A673 (cell line): ENCODE measurements around the gene FAM43A.

Source experiments
- EZH2 ChIP-seq: fragments of 200-600 bp; sonication (generic); IDR thresholded peaks from 2 replicates; pipeline ENCODE4 v1.6.1; 2017; ENCODE audit warnings: borderline replicate concordance, low read depth, mild to moderate bottlenecking, mixed read lengths, antibody characterized with exemption, low read length; ENCODE audit not compliant: poor library complexity, severe bottlenecking
- TF ChIP-seq, protein P1 (sequence below): fragments of 300-800, 200-600 bp; sonication (generic); conservative IDR thresholded peaks from 2 replicates; pipeline ENCODE4 v1.5.1; 2017; ENCODE audit warnings: low read depth, mild to moderate bottlenecking, antibody characterized with exemption, low read length, moderate library complexity, mixed read lengths

DNA sequence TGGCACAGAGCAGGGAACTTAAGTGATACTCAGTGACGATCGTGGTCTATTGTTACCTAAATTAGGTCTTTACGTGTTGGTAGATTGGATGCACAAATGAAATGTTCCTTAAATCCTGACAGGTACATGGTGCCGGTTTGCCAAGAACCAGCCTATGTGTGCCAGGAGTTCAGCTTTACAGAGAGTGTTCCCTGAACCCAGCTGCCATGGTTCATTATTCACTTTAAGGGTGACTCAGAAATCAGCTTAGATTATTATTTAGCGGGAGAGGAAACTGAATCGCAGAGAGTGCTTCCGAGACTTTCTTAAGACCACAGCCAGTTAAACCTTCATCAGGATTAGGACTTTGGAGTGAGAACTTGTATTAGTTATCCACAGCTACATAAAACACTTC, 21.5 kb downstream of the FAM43A start:
- TF ChIP-seq, protein P1, sequence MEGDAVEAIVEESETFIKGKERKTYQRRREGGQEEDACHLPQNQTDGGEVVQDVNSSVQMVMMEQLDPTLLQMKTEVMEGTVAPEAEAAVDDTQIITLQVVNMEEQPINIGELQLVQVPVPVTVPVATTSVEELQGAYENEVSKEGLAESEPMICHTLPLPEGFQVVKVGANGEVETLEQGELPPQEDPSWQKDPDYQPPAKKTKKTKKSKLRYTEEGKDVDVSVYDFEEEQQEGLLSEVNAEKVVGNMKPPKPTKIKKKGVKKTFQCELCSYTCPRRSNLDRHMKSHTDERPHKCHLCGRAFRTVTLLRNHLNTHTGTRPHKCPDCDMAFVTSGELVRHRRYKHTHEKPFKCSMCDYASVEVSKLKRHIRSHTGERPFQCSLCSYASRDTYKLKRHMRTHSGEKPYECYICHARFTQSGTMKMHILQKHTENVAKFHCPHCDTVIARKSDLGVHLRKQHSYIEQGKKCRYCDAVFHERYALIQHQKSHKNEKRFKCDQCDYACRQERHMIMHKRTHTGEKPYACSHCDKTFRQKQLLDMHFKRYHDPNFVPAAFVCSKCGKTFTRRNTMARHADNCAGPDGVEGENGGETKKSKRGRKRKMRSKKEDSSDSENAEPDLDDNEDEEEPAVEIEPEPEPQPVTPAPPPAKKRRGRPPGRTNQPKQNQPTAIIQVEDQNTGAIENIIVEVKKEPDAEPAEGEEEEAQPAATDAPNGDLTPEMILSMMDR: no peak
- TF ChIP-seq EZH2: no peak
